Endothelial cell of umbilical vein (primary cell): ENCODE data around the gene HBS1L. TPM values are rescaled to one million over a fixed set of nuclear protein-coding genes. Genes with fewer than 3 reads are reported as not detected.
A peak's percentile ranks its signal among the peaks of the same experiment; 100 is the strongest.

Source experiments
- BruUV-seq: library from RNA; stranded (reverse); fragments of 400-500 nt; replicated peaks from 2 replicates; lab custom pipeline; 2021; lab: Mats Ljungman, UMichigan
- CTCF ChIA-PET: fragments of 300-600, 350-600 bp; sonication (Branson Sonifier 250); formaldehyde crosslinking; loops from one replicate; lab custom pipeline; 2021; ENCODE audit warnings: antibody characterized with exemption, inconsistent platforms; lab: Charles Lee
- POLR2A ChIA-PET: fragments of 300-600, 350-600 bp; sonication (Branson Sonifier 250); formaldehyde crosslinking; loops from one replicate; lab custom pipeline; 2021; ENCODE audit warnings: antibody characterized with exemption, inconsistent platforms; lab: Charles Lee
- DNase-seq: peaks from one replicate; pipeline ENCODE4 v3.0.0-alpha.2; 2011; ENCODE audit warnings: low read depth, low spot score
- FAIRE-seq: peaks from 2 replicates; lab custom pipeline; 2011; peaks lifted over from hg19 to GRCh38; lab: Jason Lieb, UNC
- H2AFZ ChIP-seq: 2 replicates; pipeline ENCODE4 v1.6.0; 2012; ENCODE audit warnings: low read depth, low read length, control low read depth, inconsistent platforms
- H3K27ac ChIP-seq: 2 replicates; pipeline ENCODE4 v1.5.1; 2011; ENCODE audit warnings: low read depth, mild to moderate bottlenecking, control low read depth, low read length, moderate library complexity; ENCODE audit not compliant: insufficient read depth
- H3K27me3 ChIP-seq, 2 experiments: 2 replicates each; pipeline versions ENCODE4 v1.6.0 to v1.6.1; 2011; ENCODE audit warnings: low read length in 2 of 2, mixed read lengths in 1 of 2; ENCODE audit not compliant: control insufficient read depth in 2 of 2, insufficient read depth in 2 of 2
- H3K36me3 ChIP-seq, 2 experiments: 2 replicates in 1 of 2; 3 replicates in 1 of 2; pipeline ENCODE4 v1.5.1; 2011; ENCODE audit warnings: low read length in 2 of 2, mild to moderate bottlenecking in 1 of 2, moderate library complexity in 1 of 2; ENCODE audit not compliant: control insufficient read depth in 2 of 2, insufficient read depth in 2 of 2; ENCODE audit errors: extremely low read depth in 1 of 2
- H3K4me1 ChIP-seq: 3 replicates; pipeline ENCODE4 v1.5.1; 2011; ENCODE audit warnings: mild to moderate bottlenecking, low read length; ENCODE audit not compliant: control insufficient read depth, insufficient read depth; ENCODE audit errors: extremely low read depth
- H3K4me2 ChIP-seq: 2 replicates; pipeline ENCODE4 v1.6.1; 2011; ENCODE audit warnings: low read length, control low read depth, mixed read lengths; ENCODE audit not compliant: insufficient read depth
- H3K4me3 ChIP-seq, 3 experiments: fragments of 200-600 bp in 1 of 3; sonication (generic), shearing (Covaris generic) in 1 of 3; replicated peaks in 1 of 3; 2 replicates each; pipeline ENCODE4 v1.5.1; 2011 to 2016; ENCODE audit warnings: control low read depth in 3 of 3, low read length in 3 of 3, mild to moderate bottlenecking in 2 of 3, inconsistent platforms in 1 of 3, low read depth in 1 of 3, moderate library complexity in 1 of 3; ENCODE audit not compliant: insufficient read depth in 1 of 3
- H3K79me2 ChIP-seq: 2 replicates; pipeline ENCODE4 v1.6.0; 2012; ENCODE audit warnings: low read length, inconsistent platforms; ENCODE audit not compliant: control insufficient read depth, insufficient read depth
- H3K9ac ChIP-seq: replicated peaks from 2 replicates; pipeline ENCODE3; 2011; ENCODE audit warnings: low read length, control low read depth; ENCODE audit not compliant: insufficient read depth; ENCODE audit errors: extremely low read depth
- H3K9me1 ChIP-seq: replicated peaks from 3 replicates; pipeline ENCODE4 v1.6.0; 2011; ENCODE audit warnings: mild to moderate bottlenecking, low read length; ENCODE audit not compliant: control insufficient read depth, insufficient read depth; ENCODE audit errors: extremely low read depth
- H3K9me3 ChIP-seq: replicated peaks from 2 replicates; pipeline ENCODE4 v1.5.1; 2012; ENCODE audit warnings: low read length, inconsistent platforms; ENCODE audit not compliant: control insufficient read depth, insufficient read depth
- H4K20me1 ChIP-seq: replicated peaks from 2 replicates; pipeline ENCODE3; 2011; ENCODE audit warnings: mild to moderate bottlenecking, low read length; ENCODE audit not compliant: control insufficient read depth, insufficient read depth; ENCODE audit errors: extremely low read depth
- CTCF ChIP-seq, 2 donors: IDR thresholded peaks; 1 replicate in 1 of 2; 2 replicates in 1 of 2; pipeline ENCODE4 v1.5.1; 2011; ENCODE audit warnings: low read length in 2 of 2, mild to moderate bottlenecking in 2 of 2, moderate library complexity in 2 of 2, control low read depth in 1 of 2, inconsistent platforms in 1 of 2, low read depth in 1 of 2; ENCODE audit not compliant: insufficient read depth in 1 of 2; ENCODE audit errors: extremely low read depth in 1 of 2
- GATA2 ChIP-seq: IDR thresholded peaks from 2 replicates; pipeline ENCODE4 v1.7.0; 2011; ENCODE audit warnings: low read depth, mild to moderate bottlenecking, moderate library complexity, mixed read lengths, low read length; ENCODE audit not compliant: insufficient read length, insufficient read depth
- POLR2A ChIP-seq: IDR thresholded peaks from 2 replicates; pipeline ENCODE4 v1.6.1; 2012; ENCODE audit warnings: low read depth, mild to moderate bottlenecking, control low read depth, low read length
- POLR2AphosphoS5 ChIP-seq: IDR thresholded peaks from 2 replicates; pipeline ENCODE4 v1.6.1; 2012; ENCODE audit warnings: low read depth, mild to moderate bottlenecking, control low read depth, low read length, moderate library complexity; ENCODE audit not compliant: insufficient read depth
- dilution Hi-C: fragments of 300-500 bp; cut with MboI; formaldehyde crosslinking; loops from one replicate; pipeline ENCODE4 v1.15.0; 2019; ENCODE audit warnings: low sequenced_read_pairs; ENCODE audit not compliant: extremely low pct_ligation_motif_present
- intact Hi-C: fragments of 100-400 bp; cut with micrococcal nuclease; formaldehyde crosslinking; loops from one replicate; pipeline ENCODE4 v1.10.0; 2022
- polyA plus RNA-seq, 4 experiments: library from polyadenylated mRNA; depleted of rRNA in 3 of 4; stranded (reverse) in 3 of 4; unstranded in 1 of 4; fragments of >200 nt; gene quantifications; 2 replicates each; pipeline versions ENCODE4 v1.2.1 to v1.2.3, GENCODE V29; 2011 to 2012; ENCODE audit warnings: missing spikeins in 1 of 4
- total RNA-seq: library from RNA; stranded (reverse); gene quantifications from 2 replicates; pipeline ENCODE4 v1.2.3, GENCODE V29; 2021

Gene HBS1L
- total and polyA plus RNA-seq, 2 donors (not counting 3 experiments of a cell fraction or from before 2014, with no cell fraction given): 23.7 to 74.6 TPM

- no peak overlapping the region for H2AFZ ChIP-seq
- H3K9me1 ChIP-seq: no peaks in the 10 kb centered on the region
- FAIRE-seq (no peak), DNase-seq (peak; percentile 34)
- no peak overlapping the region for H3K4me3 ChIP-seq
- H3K27ac ChIP-seq: no peak overlapping the region
- CTCF ChIA-PET: interaction anchor here (1.0 kb wide), 2 partner anchors 12 to 14 kb away, joined by 4 read pairs; no protein-coding TSS in a partner anchor
- H3K9ac ChIP-seq: no peak overlapping the region
- no peak for TF ChIP-seq GATA2
- TF ChIP-seq POLR2A: no peak
- no peak for TF ChIP-seq POLR2AphosphoS5
- peak; percentile 28 to 30 for TF ChIP-seq CTCF (IDR thresholded peaks at IDR 0.05; ENCODE audit: extremely low read depth in 1 of 2, insufficient read depth in 1 of 2, low read depth in 1 of 2, low read length in 2 of 2)
- no peaks in the 10 kb centered on the region for H4K20me1 ChIP-seq
- no peaks in the 10 kb centered on the region for H3K36me3 ChIP-seq
- no TSS peak for BruUV-seq
- H3K9me3 ChIP-seq: no peaks in the 10 kb centered on the region
- no peaks in the 10 kb centered on the region for H3K79me2 ChIP-seq
- no peaks in the 10 kb centered on the region for H3K4me1 ChIP-seq
- POLR2A ChIA-PET: no interaction called here
- H3K27me3 ChIP-seq: peaks cover 17 to 32% of the 10 kb centered on the region in 2 experiments
- dilution Hi-C loops: no loop called here
- H3K4me2 ChIP-seq: no peak overlapping the region
- intact Hi-C loops: no loop called here
These were observed 34.5 kb upstream of the HBS1L start for GRCh38 chr6:135088818-135089809.
